Endodermal cell (in vitro differentiated cells): ENCODE data around the gene FBH1. TPM values are rescaled to one million over a fixed set of nuclear protein-coding genes. Genes with fewer than 3 reads are reported as not detected.

Source experiments
- DNase-seq: peaks from one replicate; pipeline ENCODE4 v3.0.0-alpha.2; 2017
- H3K27ac ChIP-seq: 2 replicates; pipeline ENCODE4 v1.5.1; 2013; ENCODE audit warnings: mild to moderate bottlenecking, low read depth, low read length, moderate library complexity
- H3K27me3 ChIP-seq: 2 replicates; pipeline ENCODE4 v1.6.1; 2013; ENCODE audit warnings: mild to moderate bottlenecking, low read length, moderate library complexity; ENCODE audit not compliant: insufficient read depth, control insufficient read depth, poor library complexity, severe bottlenecking
- H3K36me3 ChIP-seq: 2 replicates; pipeline ENCODE4 v1.7.0; 2013; ENCODE audit warnings: mild to moderate bottlenecking, low read length, moderate library complexity; ENCODE audit not compliant: control insufficient read depth, insufficient read depth
- H3K4me1 ChIP-seq: one replicate; pipeline ENCODE4 v1.7.0; 2013; ENCODE audit warnings: low read length; ENCODE audit not compliant: control insufficient read depth, insufficient read depth
- H3K4me3 ChIP-seq: 2 replicates; pipeline ENCODE4 v1.5.1; 2013; ENCODE audit warnings: mild to moderate bottlenecking, low read length, moderate library complexity
- H3K9ac ChIP-seq: 2 replicates; pipeline ENCODE4 v1.6.1; 2013; ENCODE audit warnings: mild to moderate bottlenecking, low read length, moderate library complexity; ENCODE audit not compliant: poor library complexity, severe bottlenecking; ENCODE audit errors: extremely low read depth
- H3K9me3 ChIP-seq: 2 replicates; pipeline ENCODE4 v1.6.1; 2013; ENCODE audit warnings: mild to moderate bottlenecking, low read length, moderate library complexity; ENCODE audit not compliant: control insufficient read depth
- H3K27ac Mint-ChIP-seq: 2 replicates; pipeline ENCODE4 v1.8.0; 2020; ENCODE audit warnings: mixed read lengths
- H3K27me3 Mint-ChIP-seq: 2 replicates; pipeline ENCODE4 v1.8.0; 2021; ENCODE audit warnings: mild to moderate bottlenecking, mixed read lengths; ENCODE audit not compliant: insufficient read depth
- H3K36me3 Mint-ChIP-seq: 2 replicates; pipeline ENCODE4 v1.8.0; 2020; ENCODE audit warnings: low read depth, mixed read lengths
- H3K4me1 Mint-ChIP-seq: 2 replicates; pipeline ENCODE4 v1.8.0; 2020; ENCODE audit warnings: mixed read lengths
- H3K4me3 Mint-ChIP-seq: 2 replicates; pipeline ENCODE4 v1.8.0; 2020; ENCODE audit warnings: mild to moderate bottlenecking, moderate library complexity, mixed read lengths
- H3K9me3 Mint-ChIP-seq: 2 replicates; pipeline ENCODE4 v1.8.0; 2020; ENCODE audit warnings: mild to moderate bottlenecking, mixed read lengths
- WGBS, 2 experiments: methylation state at CpG; one replicate each; pipeline versions ENCODE4 v1.1.5 to v1.1.7; 2013; ENCODE audit warnings: missing lambda C conversion rate in 2 of 2, mixed read lengths in 1 of 2; ENCODE audit not compliant: insufficient coverage in 1 of 2, insufficient read length in 1 of 2; 5-methylcytosine and 5-hydroxymethylcytosine counted together
- total RNA-seq, 2 donors: library from RNA; stranded (reverse); fragmentation: NEBNext Ultra II Directional in 1 of 2; extraction: Animal tissue kit (Norgen Biotek cat#: 25700) in 1 of 2; gene quantifications; 2 replicates in 1 of 2; 3 replicates in 1 of 2; pipeline ENCODE4 v1.2.1, GENCODE V29; 2021
- TF ChIP-seq, protein P1 (sequence below): fragments of 200-600 bp; sonication (generic); conservative IDR thresholded peaks from 2 replicates; pipeline ENCODE4 v1.5.0; 2021; ENCODE audit warnings: antibody characterized with exemption, mild to moderate bottlenecking

Gene FBH1
- total RNA-seq, 2 donors from 2014 or later = 61.1 to 71.6 TPM

- H3K27ac Mint-ChIP-seq = no peak overlapping the region
These were observed 68.6 kb downstream of the FBH1 start for GRCh38 chr10:5958675-5959074.

DNA sequence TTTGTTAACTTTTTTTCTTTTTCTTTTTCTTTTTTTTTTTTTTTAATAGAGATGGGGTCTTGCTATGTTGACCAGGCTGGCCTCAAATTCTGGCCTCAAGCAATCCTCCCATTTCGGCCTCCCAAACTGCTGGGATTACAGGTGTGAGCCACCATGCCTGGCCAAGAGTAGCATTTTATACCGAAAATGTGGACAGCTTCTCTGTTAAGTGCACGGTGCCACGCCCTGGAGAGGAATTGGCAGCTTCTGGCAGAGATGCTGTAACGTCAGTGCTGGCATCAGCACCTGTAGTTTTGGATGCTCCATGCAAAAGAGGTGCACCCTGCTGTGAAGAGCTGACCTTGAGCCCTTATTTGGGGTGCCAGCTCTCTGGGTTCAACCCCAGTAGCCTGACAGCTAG, 69.1 kb downstream of the FBH1 start:
- no peaks in the 10 kb centered on the region for H3K36me3 Mint-ChIP-seq
- H3K9me3 Mint-ChIP-seq = no peaks in the 10 kb centered on the region
- TF ChIP-seq, protein P1, sequence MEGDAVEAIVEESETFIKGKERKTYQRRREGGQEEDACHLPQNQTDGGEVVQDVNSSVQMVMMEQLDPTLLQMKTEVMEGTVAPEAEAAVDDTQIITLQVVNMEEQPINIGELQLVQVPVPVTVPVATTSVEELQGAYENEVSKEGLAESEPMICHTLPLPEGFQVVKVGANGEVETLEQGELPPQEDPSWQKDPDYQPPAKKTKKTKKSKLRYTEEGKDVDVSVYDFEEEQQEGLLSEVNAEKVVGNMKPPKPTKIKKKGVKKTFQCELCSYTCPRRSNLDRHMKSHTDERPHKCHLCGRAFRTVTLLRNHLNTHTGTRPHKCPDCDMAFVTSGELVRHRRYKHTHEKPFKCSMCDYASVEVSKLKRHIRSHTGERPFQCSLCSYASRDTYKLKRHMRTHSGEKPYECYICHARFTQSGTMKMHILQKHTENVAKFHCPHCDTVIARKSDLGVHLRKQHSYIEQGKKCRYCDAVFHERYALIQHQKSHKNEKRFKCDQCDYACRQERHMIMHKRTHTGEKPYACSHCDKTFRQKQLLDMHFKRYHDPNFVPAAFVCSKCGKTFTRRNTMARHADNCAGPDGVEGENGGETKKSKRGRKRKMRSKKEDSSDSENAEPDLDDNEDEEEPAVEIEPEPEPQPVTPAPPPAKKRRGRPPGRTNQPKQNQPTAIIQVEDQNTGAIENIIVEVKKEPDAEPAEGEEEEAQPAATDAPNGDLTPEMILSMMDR = no peak
- H3K9me3 ChIP-seq = no peaks in the 10 kb centered on the region
- no peaks in the 10 kb centered on the region for H3K4me1 Mint-ChIP-seq
- DNase-seq = peak; percentile 28
- no peaks in the 10 kb centered on the region for H3K4me1 ChIP-seq
- no peak overlapping the region for H3K4me3 Mint-ChIP-seq
- H3K9ac ChIP-seq = no peak overlapping the region
- no peaks in the 10 kb centered on the region for H3K27me3 ChIP-seq
- no peak overlapping the region for H3K4me3 ChIP-seq
- no peak overlapping the region for H3K27ac ChIP-seq
- WGBS, 2 experiments = 87 to 92% methylated on average over 5 of the region's 5 CpGs
- H3K27ac Mint-ChIP-seq = no peak overlapping the region
- no peaks in the 10 kb centered on the region for H3K27me3 Mint-ChIP-seq
- no peaks in the 10 kb centered on the region for H3K36me3 ChIP-seq

More at GRCh38 chr10:5958675-5959074, 68.6 kb downstream of the FBH1 start:
- Mint-ChIP-seq H3K9me3 (no peaks in the 10 kb centered on the region), H3K4me3 (no peak overlapping the region), H3K27me3 (no peaks in the 10 kb centered on the region), H3K36me3 (no peaks in the 10 kb centered on the region), H3K4me1 (no peaks in the 10 kb centered on the region)
- Histone ChIP-seq H3K9me3 (no peaks in the 10 kb centered on the region), H3K27ac (no peak overlapping the region), H3K9ac (no peak overlapping the region), H3K4me3 (no peak overlapping the region), H3K27me3 (no peaks in the 10 kb centered on the region), H3K4me1 (no peaks in the 10 kb centered on the region), H3K36me3 (no peaks in the 10 kb centered on the region)
- TF ChIP-seq, protein P1 = no peak
- 83% methylated on average over 3 to 6 of the region's 6 CpGs for WGBS, 2 experiments
- DNase-seq = peak; percentile 20

- Histone ChIP-seq H3K36me3 (no peaks in the 10 kb centered on the region), H3K27me3 (no peaks in the 10 kb centered on the region), H3K4me1 (no peaks in the 10 kb centered on the region), H3K9ac (no peak overlapping the region), H3K27ac (no peak overlapping the region), H3K9me3 (no peaks in the 10 kb centered on the region), H3K4me3 (no peak overlapping the region)
- Mint-ChIP-seq H3K9me3 (no peaks in the 10 kb centered on the region), H3K27me3 (no peaks in the 10 kb centered on the region), H3K4me1 (no peaks in the 10 kb centered on the region), H3K36me3 (no peaks in the 10 kb centered on the region), H3K4me3 (no peak overlapping the region), H3K27ac (no peak overlapping the region)
- TF ChIP-seq, protein P1 = no peak
- peak; percentile 35 for DNase-seq
- WGBS, 2 experiments = 93 to 96% methylated on average over 7 to 10 of the region's 10 CpGs
These were observed 69.6 kb downstream of the FBH1 start for GRCh38 chr10:5959581-5960069.
